HCT116 (cell line): ENCODE data around the gene DNAAF1. TPM values are rescaled to one million over a fixed set of nuclear protein-coding genes. Genes with fewer than 3 reads are reported as not detected.

Experiments
- ATAC-seq: fragments of 200-7000 bp; cut with Tn5 transposase; 2 replicates; pipeline ENCODE4 v1.9.1; 2020; ENCODE audit warnings: mild to moderate bottlenecking, moderate library complexity
- BruUV-seq: library from RNA; stranded (reverse); fragments of 400-500 nt; replicated peaks from 2 replicates; lab custom pipeline; 2021; lab: Mats Ljungman, UMichigan
- CTCF ChIA-PET: fragments of 300-600 bp; sonication (Branson Sonifier 250); formaldehyde crosslinking; loops from one replicate; lab custom pipeline; 2021; ENCODE audit warnings: antibody characterized with exemption; lab: Charles Lee
- POLR2A ChIA-PET: fragments of 300-600, 350-600 bp; sonication (Branson Sonifier 250); formaldehyde crosslinking; loops from one replicate; lab custom pipeline; 2021; ENCODE audit warnings: antibody characterized with exemption; lab: Charles Lee
- RAD21 ChIA-PET, 2 experiments: fragments of 300-600 bp; sonication (Branson Sonifier 250); formaldehyde crosslinking; loops; one replicate each; lab custom pipeline; 2023; ENCODE audit warnings: low total read pairs in 2 of 2; ENCODE audit not compliant: uncharacterized antibody in 2 of 2, unreplicated experiment in 2 of 2, low non-redundant PET in 1 of 2; lab: Charles Lee
- DNase-seq: peaks from one replicate; pipeline ENCODE4 v3.0.0-alpha.2; 2010; ENCODE audit warnings: low read depth, low spot score
- H2AFZ ChIP-seq: fragments of 200-600 bp; shearing (Covaris generic), sonication (generic); 2 replicates; pipeline ENCODE4 v1.6.1; 2017; ENCODE audit warnings: low read depth, mixed run types, mixed read lengths, antibody characterized with exemption, low read length; ENCODE audit not compliant: poor library complexity, severe bottlenecking
- H3K27ac ChIP-seq: 2 replicates; pipeline ENCODE4 v1.5.1; 2012; ENCODE audit warnings: low read depth, low read length
- H3K27me3 ChIP-seq: fragments of 200-600 bp; sonication (generic); 2 replicates; pipeline ENCODE4 v1.6.1; 2016; ENCODE audit warnings: mixed run types, low read length, mixed read lengths; ENCODE audit not compliant: insufficient read depth
- H3K36me3 ChIP-seq, 2 experiments: fragments of 200-500 bp in 1 of 2; fragments of 200-600 bp in 1 of 2; sonication (Bioruptor generic) in 1 of 2; sonication (generic) in 1 of 2; 2 replicates each; pipeline versions ENCODE4 v1.5.1 to v1.6.1; 2014 to 2016; ENCODE audit warnings: low read length in 2 of 2, inconsistent platforms in 1 of 2, mixed read lengths in 1 of 2, mixed run types in 1 of 2; ENCODE audit not compliant: insufficient read depth in 2 of 2, control insufficient read depth in 1 of 2
- H3K4me1 ChIP-seq, 2 experiments: fragments of 200-600 bp in 1 of 2; sonication (generic) in 1 of 2; 2 replicates each; pipeline versions ENCODE4 v1.5.1 to v1.6.1; 2012 to 2017; ENCODE audit warnings: low read length in 2 of 2, inconsistent platforms in 1 of 2, mild to moderate bottlenecking in 1 of 2, mixed read lengths in 1 of 2, mixed run types in 1 of 2, moderate library complexity in 1 of 2; ENCODE audit not compliant: insufficient read depth in 2 of 2, control insufficient read depth in 1 of 2
- H3K4me2 ChIP-seq: fragments of 200-600 bp; sonication (generic); 2 replicates; pipeline ENCODE4 v1.6.1; 2017; ENCODE audit warnings: mixed run types, low read length, mixed read lengths
- H3K4me3 ChIP-seq, 2 experiments: fragments of 200-600 bp in 1 of 2; sonication (generic) in 1 of 2; replicated peaks in 1 of 2; 2 replicates each; pipeline ENCODE4 v1.5.1; 2011 to 2016; ENCODE audit warnings: low read length in 2 of 2, control low read depth in 1 of 2, low read depth in 1 of 2, mild to moderate bottlenecking in 1 of 2, mixed read lengths in 1 of 2, mixed run types in 1 of 2
- H3K79me2 ChIP-seq: fragments of 200-600 bp; sonication (generic); 2 replicates; pipeline ENCODE4 v1.6.1; 2017; ENCODE audit warnings: mild to moderate bottlenecking, mixed run types, low read length, moderate library complexity, mixed read lengths; ENCODE audit not compliant: insufficient read depth
- H3K9ac ChIP-seq: fragments of 200-600 bp; sonication (generic); 2 replicates; pipeline ENCODE4 v1.6.1; 2016; ENCODE audit warnings: low read length, mixed read lengths
- H3K9me2 ChIP-seq: fragments of 200-600 bp; sonication (generic), shearing (Covaris generic); 2 replicates; pipeline ENCODE4 v1.6.1; 2017; ENCODE audit warnings: mixed run types, mild to moderate bottlenecking, moderate library complexity; ENCODE audit not compliant: insufficient read depth
- H3K9me3 ChIP-seq, 2 experiments: fragments of 200-500 bp in 1 of 2; fragments of 200-600 bp in 1 of 2; sonication (Bioruptor generic) in 1 of 2; sonication (generic) in 1 of 2; 2 replicates each; pipeline ENCODE4 v1.6.1; 2014 to 2017; ENCODE audit warnings: low read length in 2 of 2, mixed read lengths in 2 of 2, inconsistent platforms in 1 of 2, low read depth in 1 of 2, mild to moderate bottlenecking in 1 of 2, mixed run types in 1 of 2, moderate library complexity in 1 of 2; ENCODE audit not compliant: control insufficient read depth in 1 of 2, insufficient read depth in 1 of 2
- H4K20me1 ChIP-seq: fragments of 200-600 bp; sonication (generic), shearing (Covaris generic); 2 replicates; pipeline ENCODE4 v1.6.1; 2017; ENCODE audit warnings: mixed run types, mild to moderate bottlenecking, moderate library complexity; ENCODE audit not compliant: insufficient read depth
- CBX3 ChIP-seq: IDR thresholded peaks from 2 replicates; pipeline ENCODE4 v1.6.1; 2012; ENCODE audit warnings: low read depth
- EZH2phosphoT487 ChIP-seq: fragments of 200-600 bp; IDR thresholded peaks from 2 replicates; pipeline ENCODE4 v1.6.1; 2018; ENCODE audit warnings: antibody characterized with exemption, borderline replicate concordance
- REST ChIP-seq: IDR thresholded peaks from 2 replicates; pipeline ENCODE4 v1.6.1; 2012; ENCODE audit warnings: low read depth
- TCF7L2 ChIP-seq: IDR thresholded peaks from 2 replicates; pipeline ENCODE4 v1.7.0; 2011; ENCODE audit warnings: borderline replicate concordance, inconsistent platforms; ENCODE audit not compliant: insufficient read depth, insufficient read length; ENCODE audit errors: extremely low read depth
- intact Hi-C: fragments of 100-400 bp; cut with micrococcal nuclease; formaldehyde crosslinking; loops from 2 replicates; pipeline ENCODE4 v1.10.0; 2022
- total RNA-seq: library from RNA; stranded (reverse); gene quantifications from one replicate; pipeline ENCODE4 v1.2.1, GENCODE V29; 2021; ENCODE audit not compliant: unreplicated experiment

DNAAF1 gene
- total RNA-seq, 1 experiment from 2014 or later, result 0.30 TPM

GRCh38 chr16:84178892-84179611 lies 33.9 kb downstream of the DNAAF1 start:
- Histone ChIP-seq H2AFZ (no peak overlapping the region), H3K36me3 (peaks cover 31 to 42% of the 10 kb centered on the region in 2 experiments; a peak in 3 of 4 replicates), H3K27ac (no peak overlapping the region), H3K4me2 (no peak overlapping the region), H3K27me3 (no peaks in the 10 kb centered on the region), H3K79me2 (peaks cover 18% of the 10 kb centered on the region), H3K9ac (no peak overlapping the region), H3K4me3 (no peak overlapping the region), H3K9me2 (no peaks in the 10 kb centered on the region), H4K20me1 (no peaks in the 10 kb centered on the region), H3K9me3 (no peaks in the 10 kb centered on the region), H3K4me1 (peaks cover 0 to 18% of the 10 kb centered on the region in 2 experiments; a peak in 3 of 4 replicates)
- DNase-seq (no peak), ATAC-seq (no peak)
- ChIA-PET RAD21 (no interaction called here), CTCF (interaction anchor here (1.2 to 3.6 kb wide), 2 partner anchors 8 to 129 kb away, joined by 4 to 16 read pairs; partner anchors contain the start of gene TAF1C), POLR2A (interaction anchor here (1.5 to 1.9 kb wide), 2 partner anchors 8 to 32 kb away, joined by 3 to 6 read pairs; partner anchors contain the start of gene TAF1C)
- no TSS peak for BruUV-seq
- TF ChIP-seq CBX3 (no peak), EZH2phosphoT487 (no peak), TCF7L2 (no peak), REST (no peak)
- intact Hi-C loops, result no loop called here
